NT2/D1 (cell line): ENCODE measurements around the gene CDK14.

Source experiments
- SUZ12 ChIP-seq: IDR thresholded peaks from 2 replicates; pipeline ENCODE4 v1.6.1; 2011; ENCODE audit not compliant: insufficient read length, insufficient read depth; ENCODE audit errors: extremely low read depth
- YY1 ChIP-seq: IDR thresholded peaks from 2 replicates; pipeline ENCODE4 v1.6.1; 2011; ENCODE audit not compliant: insufficient read length, insufficient read depth
- ZNF274 ChIP-seq: IDR thresholded peaks from 2 replicates; pipeline ENCODE4 v1.6.1; 2011; ENCODE audit warnings: mild to moderate bottlenecking, low read depth, low read length

DNA sequence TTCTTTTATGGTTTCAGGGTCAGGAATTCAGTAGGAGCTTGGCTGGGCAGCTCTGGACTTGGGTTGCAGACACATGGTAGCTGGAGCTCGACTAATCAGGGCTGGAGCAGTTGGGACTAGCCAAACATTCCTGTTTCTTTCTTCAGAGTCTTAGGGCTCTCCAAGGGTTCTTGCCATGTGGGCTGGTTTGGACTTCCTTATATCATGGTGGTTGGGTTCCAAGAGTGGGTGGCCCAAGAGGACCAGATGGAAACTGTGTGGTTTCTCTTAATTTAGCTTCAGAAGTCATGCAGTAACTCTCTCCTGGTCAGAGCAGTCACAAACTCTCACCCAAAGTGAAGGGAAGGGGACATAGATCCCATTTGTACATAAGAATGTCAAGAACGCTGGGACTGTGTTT lies 398.0 kb downstream of the CDK14 start:
- TF ChIP-seq YY1 = no peak
- TF ChIP-seq ZNF274 = no peak
- no peak for TF ChIP-seq SUZ12
